Astrocyte of the spinal cord (primary cell): ENCODE data around the gene C9orf50.
"Not testable (repeated sequence)": the region's sequence is repeated elsewhere in the genome, so short reads cannot be mapped to it uniquely, and the experiment has no call there.

Experiments used
- DNase-seq: peaks from one replicate; pipeline ENCODE4 v3.0.0; 2011; ENCODE audit warnings: low read depth, low spot score
- H3K4me3 ChIP-seq: 2 replicates; pipeline ENCODE4 v1.5.1; 2011; ENCODE audit warnings: low read depth, mild to moderate bottlenecking, low read length, moderate library complexity
- CTCF ChIP-seq: IDR thresholded peaks from 2 replicates; pipeline ENCODE4 v1.5.1; 2012; ENCODE audit warnings: low read depth, mild to moderate bottlenecking, low read length, inconsistent platforms
- in situ Hi-C: cut with HindIII; loops from 2 replicates; pipeline ENCODE4 v1.10.0; 2017; ENCODE audit warnings: low sequenced_read_pairs

C9orf50 gene

GRCh38 chr9:129637673-129638439 lies 17.0 kb upstream of the C9orf50 start:
- no peak for TF ChIP-seq CTCF
- no peak overlapping the region for H3K4me3 ChIP-seq
- DNase-seq: no peak
- in situ Hi-C loops: no loop called here

- no peak for DNase-seq
- no peak for TF ChIP-seq CTCF
- H3K4me3 ChIP-seq: no peak overlapping the region
- in situ Hi-C loops: no loop called here
These were observed 16.2 kb upstream of the C9orf50 start for GRCh38 chr9:129637102-129637501.

- DNase-seq, in situ Hi-C loops, H3K4me3 ChIP-seq: not testable (repeated sequence)
These were observed 15.4 kb upstream of the C9orf50 start for GRCh38 chr9:129636343-129636742.

GRCh38 chr9:129635099-129636065 lies 14.5 kb upstream of the C9orf50 start:
- DNase-seq: no peak

GRCh38 chr9:129633848-129634247 lies 12.9 kb upstream of the C9orf50 start:
- in situ Hi-C loops: no loop called here
- no peak for TF ChIP-seq CTCF
- DNase-seq: no peak
- no peak overlapping the region for H3K4me3 ChIP-seq

More at GRCh38 chr9:129635099-129636065, 14.5 kb upstream of the C9orf50 start:
- in situ Hi-C loops: no loop called here
- no peak overlapping the region for H3K4me3 ChIP-seq
- no peak for TF ChIP-seq CTCF

- DNase-seq: no peak
- in situ Hi-C loops: no loop called here
- no peak overlapping the region for H3K4me3 ChIP-seq
- no peak for TF ChIP-seq CTCF
These were observed 12.3 kb upstream of the C9orf50 start for GRCh38 chr9:129633207-129633606.

GRCh38 chr9:129632460-129632859 lies 11.6 kb upstream of the C9orf50 start:
- DNase-seq: no peak
- in situ Hi-C loops: no loop called here
- no peak overlapping the region for H3K4me3 ChIP-seq
- no peak for TF ChIP-seq CTCF
